Measurements from ENCODE around the gene SRGAP3. TPM values are rescaled to one million over a fixed set of nuclear protein-coding genes. Genes with fewer than 3 reads are reported as not detected.

The SRGAP3 gene
- total RNA-seq, 1 experiment from 2014 or later: 17.9 TPM

GRCh38 chr3:9041626-9042025 is 207.8 kb downstream of the SRGAP3 start (continued):
- TF ChIP-seq E2F1 (CRISPR knock-in tag; IDR thresholded peaks at IDR 0.05): no peak
- no peak for TF ChIP-seq IRF2 (CRISPR knock-in tag; IDR thresholded peaks at IDR 0.05; ENCODE audit: borderline replicate concordance, low read depth)
- TF ChIP-seq CTCF (IDR thresholded peaks at IDR 0.05): no peak
- no peak for TF ChIP-seq NR3C1 (CRISPR knock-in tag; conservative IDR thresholded peaks at IDR 0.05; ENCODE audit: low read depth)
- no peak for TF ChIP-seq EMX1 (CRISPR knock-in tag; IDR thresholded peaks at IDR 0.05)

GRCh38 chr3:9040996-9041395 is 208.4 kb downstream of the SRGAP3 start:
- H3K36me3 Mint-ChIP-seq: no peaks in the 10 kb centered on the region
- POLR2A ChIA-PET: no interaction called here
- DNase-seq (ENCODE audit: low spot score) (no peak), ATAC-seq (no peak)
- no peaks in the 10 kb centered on the region for H3K9me3 Mint-ChIP-seq
- no peak for TF ChIP-seq ATF2 (CRISPR knock-in tag; IDR thresholded peaks at IDR 0.05; ENCODE audit: borderline replicate concordance, low read depth)
- TF ChIP-seq JAZF1 (CRISPR knock-in tag; IDR thresholded peaks at IDR 0.05): no peak
- no peak overlapping the region for H3K4me3 Mint-ChIP-seq
- no peaks in the 10 kb centered on the region; the same call in 1 of the 2 replicates for H3K27me3 Mint-ChIP-seq (ENCODE audit: low read depth)
- no peak overlapping the region for H3K27ac Mint-ChIP-seq
- CTCF ChIA-PET: interaction anchor here (2.2 kb wide), 1 partner anchor 53 kb away, joined by 10 read pairs; no protein-coding TSS in a partner anchor
- peaks cover 4% of the 10 kb centered on the region for H3K4me1 Mint-ChIP-seq

DNA sequence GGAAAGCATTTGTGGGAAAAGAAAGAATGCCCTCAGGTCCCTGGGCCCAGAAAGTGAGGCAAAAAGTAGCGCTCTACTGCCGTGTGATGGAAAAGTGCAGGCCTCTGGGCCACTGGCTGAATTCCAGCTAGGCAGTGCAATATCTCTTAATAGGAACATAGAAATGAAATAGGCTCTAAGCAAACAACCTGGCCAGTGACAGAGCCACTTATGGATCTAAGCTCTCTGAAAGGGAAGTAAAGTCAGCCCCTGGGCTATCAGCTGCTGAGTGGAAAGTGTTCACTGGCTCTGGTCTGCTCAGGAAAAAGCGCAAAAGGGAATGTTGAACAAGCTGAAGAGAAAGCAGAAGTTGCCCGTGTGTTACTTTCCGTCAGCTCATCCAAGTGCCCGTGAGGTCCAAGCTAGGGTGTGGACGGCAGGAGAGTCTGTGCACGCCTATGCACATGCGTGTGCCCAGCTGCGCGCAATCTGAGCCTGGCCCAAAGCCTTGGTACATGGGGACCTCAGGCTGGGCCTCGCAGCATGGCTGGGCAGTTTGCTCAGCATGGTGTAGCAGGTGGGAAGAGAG is 212.2 kb downstream of the SRGAP3 start:
- H3K9me3 Mint-ChIP-seq: no peaks in the 10 kb centered on the region
- TF ChIP-seq, protein P1, sequence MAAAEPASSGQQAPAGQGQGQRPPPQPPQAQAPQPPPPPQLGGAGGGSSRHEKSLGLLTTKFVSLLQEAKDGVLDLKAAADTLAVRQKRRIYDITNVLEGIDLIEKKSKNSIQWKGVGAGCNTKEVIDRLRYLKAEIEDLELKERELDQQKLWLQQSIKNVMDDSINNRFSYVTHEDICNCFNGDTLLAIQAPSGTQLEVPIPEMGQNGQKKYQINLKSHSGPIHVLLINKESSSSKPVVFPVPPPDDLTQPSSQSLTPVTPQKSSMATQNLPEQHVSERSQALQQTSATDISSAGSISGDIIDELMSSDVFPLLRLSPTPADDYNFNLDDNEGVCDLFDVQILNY (CRISPR knock-in tag; IDR thresholded peaks at IDR 0.05): no peak
- TF ChIP-seq JUN (CRISPR knock-in tag; IDR thresholded peaks at IDR 0.05): no peak
- no peak for TF ChIP-seq GRHL2 (CRISPR knock-in tag; IDR thresholded peaks at IDR 0.05; ENCODE audit: insufficient replicate concordance, severe bottlenecking)
- TF ChIP-seq SP1 (CRISPR knock-in tag; conservative IDR thresholded peaks at IDR 0.05): no peak
- no peak for TF ChIP-seq FOXK1 (CRISPR knock-in tag; IDR thresholded peaks at IDR 0.05)
- TF ChIP-seq ATF1 (CRISPR knock-in tag; IDR thresholded peaks at IDR 0.05): no peak
- TF ChIP-seq SMAD4 (CRISPR knock-in tag; IDR thresholded peaks at IDR 0.05): no peak
- TF ChIP-seq FOXJ3 (CRISPR knock-in tag; IDR thresholded peaks at IDR 0.05; ENCODE audit: borderline replicate concordance): no peak
- no peak for TF ChIP-seq GTF2I (CRISPR knock-in tag; conservative IDR thresholded peaks at IDR 0.05)
- TF ChIP-seq ZNF423 (CRISPR knock-in tag; IDR thresholded peaks at IDR 0.05): no peak
- TF ChIP-seq ZBTB21 (CRISPR knock-in tag; IDR thresholded peaks at IDR 0.05; ENCODE audit: borderline replicate concordance): no peak
- no peak for DNase-seq (ENCODE audit: low spot score)
- no peaks in the 10 kb centered on the region for H3K36me3 Mint-ChIP-seq
- no peak overlapping the region for H3K27ac Mint-ChIP-seq
- peaks cover 12% of the 10 kb centered on the region for H3K4me1 Mint-ChIP-seq
- CTCF ChIA-PET: no interaction called here
- no peak for ATAC-seq
- H3K27me3 Mint-ChIP-seq (ENCODE audit: low read depth): peaks cover 10% of the 10 kb centered on the region
- POLR2A ChIA-PET: no interaction called here
- H3K4me3 Mint-ChIP-seq: no peak overlapping the region

Data from WTC11 (cell line).